Activated naive CD8-positive, alpha-beta T cell (primary cell): ENCODE data around the gene SAA2.
"Not testable (repeated sequence)": the region's sequence is repeated elsewhere in the genome, so short reads cannot be mapped to it uniquely, and the experiment has no call there.

Source experiments
- H3K27ac Mint-ChIP-seq: one replicate; pipeline ENCODE4 v1.8.0; 2021; ENCODE audit warnings: mixed read lengths
- H3K27me3 Mint-ChIP-seq: one replicate; pipeline ENCODE4 v1.8.0; 2021; ENCODE audit warnings: mixed read lengths
- H3K36me3 Mint-ChIP-seq: one replicate; pipeline ENCODE4 v1.8.0; 2021; ENCODE audit warnings: mixed read lengths
- H3K4me1 Mint-ChIP-seq: one replicate; pipeline ENCODE4 v1.8.0; 2021; ENCODE audit warnings: low read depth, mixed read lengths
- H3K4me3 Mint-ChIP-seq: one replicate; pipeline ENCODE4 v1.8.0; 2021; ENCODE audit warnings: mild to moderate bottlenecking, mixed read lengths
- H3K9me3 Mint-ChIP-seq: one replicate; pipeline ENCODE4 v1.8.0; 2021; ENCODE audit warnings: low read depth, mixed read lengths

The SAA2 gene

GRCh38 chr11:18264035-18264434 is 15.6 kb upstream of the SAA2 start:
- no peaks in the 10 kb centered on the region for H3K9me3 Mint-ChIP-seq
- H3K4me3 Mint-ChIP-seq = no peak overlapping the region
- no peak overlapping the region for H3K27ac Mint-ChIP-seq
- no peaks in the 10 kb centered on the region for H3K36me3 Mint-ChIP-seq
- H3K27me3 Mint-ChIP-seq = no peaks in the 10 kb centered on the region
- H3K4me1 Mint-ChIP-seq = no peaks in the 10 kb centered on the region

GRCh38 chr11:18262681-18263350 is 14.3 kb upstream of the SAA2 start:
- H3K36me3 Mint-ChIP-seq, H3K27ac Mint-ChIP-seq, H3K4me1 Mint-ChIP-seq, H3K9me3 Mint-ChIP-seq, H3K27me3 Mint-ChIP-seq, H3K4me3 Mint-ChIP-seq: not testable (repeated sequence)

- no peak overlapping the region for H3K27ac Mint-ChIP-seq
- no peaks in the 10 kb centered on the region for H3K27me3 Mint-ChIP-seq
- H3K4me1 Mint-ChIP-seq = no peaks in the 10 kb centered on the region
- H3K4me3 Mint-ChIP-seq = no peak overlapping the region
- no peaks in the 10 kb centered on the region for H3K36me3 Mint-ChIP-seq
- no peaks in the 10 kb centered on the region for H3K9me3 Mint-ChIP-seq
Measured at GRCh38 chr11:18261721-18262120, 13.3 kb upstream of the SAA2 start.

- H3K27me3 Mint-ChIP-seq = no peaks in the 10 kb centered on the region
- H3K9me3 Mint-ChIP-seq = no peaks in the 10 kb centered on the region
- no peak overlapping the region for H3K27ac Mint-ChIP-seq
- H3K4me3 Mint-ChIP-seq = no peak overlapping the region
- H3K4me1 Mint-ChIP-seq = no peaks in the 10 kb centered on the region
- no peaks in the 10 kb centered on the region for H3K36me3 Mint-ChIP-seq
Measured at GRCh38 chr11:18259259-18259658, 10.8 kb upstream of the SAA2 start.

GRCh38 chr11:18254781-18255361 is 6.4 kb upstream of the SAA2 start:
- Mint-ChIP-seq H3K4me3 (no peak overlapping the region), H3K27ac (no peak overlapping the region), H3K9me3 (no peaks in the 10 kb centered on the region), H3K36me3 (no peaks in the 10 kb centered on the region), H3K4me1 (no peaks in the 10 kb centered on the region), H3K27me3 (no peaks in the 10 kb centered on the region)

GRCh38 chr11:18253778-18254338 is 5.4 kb upstream of the SAA2 start:
- Mint-ChIP-seq H3K27me3 (no peaks in the 10 kb centered on the region), H3K27ac (no peak overlapping the region), H3K4me1 (no peaks in the 10 kb centered on the region), H3K36me3 (no peaks in the 10 kb centered on the region), H3K9me3 (no peaks in the 10 kb centered on the region), H3K4me3 (no peak overlapping the region)

- Mint-ChIP-seq H3K4me3 (no peak overlapping the region), H3K4me1 (no peaks in the 10 kb centered on the region), H3K36me3 (no peaks in the 10 kb centered on the region), H3K9me3 (no peaks in the 10 kb centered on the region), H3K27ac (no peak overlapping the region), H3K27me3 (no peaks in the 10 kb centered on the region)
Measured at GRCh38 chr11:18253233-18253632, 4.8 kb upstream of the SAA2 start.

- not testable (repeated sequence) for H3K9me3 Mint-ChIP-seq, H3K4me3 Mint-ChIP-seq, H3K36me3 Mint-ChIP-seq, H3K27me3 Mint-ChIP-seq, H3K27ac Mint-ChIP-seq, H3K4me1 Mint-ChIP-seq
Measured at GRCh38 chr11:18247191-18247581, 1.3 kb downstream of the SAA2 start.

- H3K36me3 Mint-ChIP-seq, H3K27me3 Mint-ChIP-seq, H3K4me1 Mint-ChIP-seq, H3K27ac Mint-ChIP-seq, H3K9me3 Mint-ChIP-seq: not testable (repeated sequence)
- H3K4me3 Mint-ChIP-seq = peak overlapping the region; percentile 38
Measured at GRCh38 chr11:18246379-18247190, 1.9 kb downstream of the SAA2 start.

- Mint-ChIP-seq H3K27ac (no peak overlapping the region), H3K4me1 (peaks cover 5% of the 10 kb centered on the region), H3K36me3 (peaks cover 3% of the 10 kb centered on the region), H3K27me3 (no peaks in the 10 kb centered on the region), H3K9me3 (peaks cover 4% of the 10 kb centered on the region), H3K4me3 (no peak overlapping the region)
Measured at GRCh38 chr11:18245396-18245795, 3.1 kb downstream of the SAA2 start.

GRCh38 chr11:18243783-18244362 is 4.6 kb downstream of the SAA2 start:
- no peak overlapping the region for H3K4me3 Mint-ChIP-seq
- no peak overlapping the region for H3K27ac Mint-ChIP-seq
- H3K36me3 Mint-ChIP-seq = peaks cover 3% of the 10 kb centered on the region
- H3K27me3 Mint-ChIP-seq = peaks cover 6% of the 10 kb centered on the region
- H3K4me1 Mint-ChIP-seq = peaks cover 5% of the 10 kb centered on the region
- H3K9me3 Mint-ChIP-seq = peaks cover 4% of the 10 kb centered on the region

- H3K4me1 Mint-ChIP-seq = no peaks in the 10 kb centered on the region
- H3K9me3 Mint-ChIP-seq = peaks cover 4% of the 10 kb centered on the region
- H3K27ac Mint-ChIP-seq = no peak overlapping the region
- H3K36me3 Mint-ChIP-seq = peaks cover 3% of the 10 kb centered on the region
- no peak overlapping the region for H3K4me3 Mint-ChIP-seq
- peaks cover 11% of the 10 kb centered on the region for H3K27me3 Mint-ChIP-seq
Measured at GRCh38 chr11:18239655-18240054, 8.8 kb downstream of the SAA2 start.

GRCh38 chr11:18236664-18237356 is 11.7 kb downstream of the SAA2 start, which contains the start of gene SAA4:
Gene SAA4 (minus strand): TSS chr11:18236802. CDS start chr11:18235926, 876 bp downstream.
- Mint-ChIP-seq H3K27ac (no peak within 1 kb of the TSS), H3K9me3 (no peaks in the 10 kb centered on the region), H3K36me3 (peaks cover 3% of the 10 kb centered on the region), H3K4me3 (no peak within 1 kb of the TSS), H3K27me3 (peaks cover 19% of the 10 kb centered on the region), H3K4me1 (no peaks in the 10 kb centered on the region)

- Mint-ChIP-seq H3K36me3 (peaks cover under 1% of the 10 kb centered on the region), H3K9me3 (no peaks in the 10 kb centered on the region), H3K27ac (no peak overlapping the region), H3K4me1 (no peaks in the 10 kb centered on the region), H3K4me3 (no peak overlapping the region), H3K27me3 (peaks cover 19% of the 10 kb centered on the region)
Measured at GRCh38 chr11:18235394-18236334, 12.8 kb downstream of the SAA2 start.
